COLO668 (cell line): ENCODE data around the gene VSX1.
A peak's percentile ranks its signal among the peaks of the same experiment; 100 is the strongest.

ENCODE experiments used
- DNase-seq: peaks from one replicate; lab custom pipeline; 2025; ENCODE audit not compliant: unreplicated experiment; lab: John Stamatoyannopoulos, UW

Gene VSX1

GRCh38 chr20:25087186-25087929, 5.4 kb upstream of the VSX1 start:
- no peak for DNase-seq

DNA sequence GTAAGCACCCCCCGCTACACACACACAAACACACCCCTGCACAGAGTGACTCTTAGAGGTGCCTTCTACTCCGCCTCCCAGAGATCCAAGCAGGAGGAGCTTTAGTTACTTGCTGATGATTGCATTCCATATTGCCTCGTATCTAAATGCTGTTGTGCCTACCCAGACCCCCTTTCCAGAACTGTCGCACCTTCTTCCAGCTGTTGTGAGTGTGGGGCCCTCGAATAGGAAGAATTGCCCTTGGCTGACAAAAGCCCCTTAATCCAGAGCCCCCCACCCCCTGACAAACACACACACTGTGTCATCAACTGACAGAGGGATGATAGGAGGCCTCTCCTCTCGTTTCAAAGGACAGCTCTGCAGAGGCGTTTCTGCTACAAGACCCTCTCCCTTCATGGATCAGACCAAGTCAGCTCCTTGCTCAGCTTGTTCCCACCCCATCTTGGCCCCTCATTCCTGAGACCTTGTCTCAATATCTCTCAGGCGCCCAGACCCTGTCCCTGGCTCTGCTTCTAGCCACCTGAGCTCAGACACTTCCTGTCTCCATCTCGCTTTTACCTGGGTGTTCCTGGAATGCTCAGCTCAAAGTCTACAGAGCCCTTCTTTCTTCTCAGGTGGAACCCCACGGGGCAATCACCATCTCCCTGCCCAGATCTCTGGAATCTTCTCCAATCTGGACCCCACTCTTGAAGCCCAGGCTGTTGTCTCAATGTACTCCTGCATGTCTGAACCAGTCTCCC, 4.0 kb upstream of the VSX1 start:
- DNase-seq = no peak

DNA sequence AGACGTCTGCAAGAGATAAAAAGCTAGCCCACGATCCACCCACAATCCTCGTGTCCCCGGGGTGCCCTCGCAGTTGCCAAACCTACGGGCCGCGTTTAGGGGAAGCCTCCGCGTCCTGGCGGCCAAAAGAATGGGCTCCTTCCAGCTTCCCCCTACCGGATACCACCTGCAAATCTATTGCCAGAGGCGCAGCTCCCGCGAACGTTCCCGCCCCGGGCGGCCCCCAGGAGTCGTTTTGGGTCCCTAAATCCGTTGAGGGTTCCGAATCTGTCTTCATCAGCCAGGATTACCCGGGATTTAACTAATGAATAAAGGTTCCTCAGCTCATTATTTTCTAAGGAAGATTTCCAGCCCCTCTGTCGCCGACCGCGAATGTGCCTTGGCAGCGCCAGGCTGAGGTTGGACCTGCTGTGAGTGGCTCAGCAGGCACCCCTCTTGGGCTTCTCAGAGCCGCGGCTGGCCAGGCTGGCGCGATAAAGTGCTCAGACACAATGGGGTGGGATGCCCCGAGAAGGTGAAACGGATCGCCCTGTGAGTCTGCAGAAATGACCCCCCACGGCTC, 2.8 kb upstream of the VSX1 start:
- DNase-seq = no peak

DNA sequence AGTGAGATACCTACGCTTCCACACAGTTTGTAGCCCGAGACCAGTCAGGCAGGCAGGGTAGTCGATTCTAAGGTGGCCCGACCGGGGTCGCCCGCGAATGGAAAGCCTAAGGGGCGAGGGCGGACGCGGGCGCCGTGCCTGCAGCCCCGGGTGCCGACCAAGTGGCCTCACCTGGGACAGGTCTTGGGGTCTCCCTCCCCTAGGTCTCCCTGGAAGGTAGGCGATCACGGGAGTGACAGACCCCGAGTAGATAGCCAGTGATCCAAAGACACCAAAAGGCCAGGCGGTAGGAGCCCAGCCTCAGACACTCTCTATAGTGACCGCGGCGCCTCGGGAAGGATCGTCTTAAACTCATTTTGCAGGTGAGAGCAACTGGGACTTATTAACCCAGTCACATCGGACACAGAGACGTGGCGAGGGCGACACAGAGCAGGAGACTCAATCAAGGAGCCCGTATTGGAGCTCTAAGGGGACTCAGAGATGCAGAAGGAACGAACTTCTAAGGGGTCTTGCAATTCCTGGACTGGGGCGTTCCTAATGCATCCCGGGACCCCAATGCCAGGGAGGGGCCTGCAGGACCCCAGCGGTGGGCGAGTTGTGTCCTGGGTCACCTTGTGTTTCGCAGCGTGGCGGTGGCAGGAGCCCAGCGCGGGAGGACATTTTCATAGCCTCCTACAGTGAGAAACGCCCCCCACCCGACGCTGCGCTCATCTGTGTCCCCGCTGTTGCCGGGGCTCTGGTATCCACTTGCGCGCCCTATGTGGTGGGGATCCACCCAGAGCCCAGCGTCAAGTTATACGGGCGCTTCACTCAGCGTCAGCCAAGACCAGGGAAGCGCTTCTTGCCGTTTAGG, 2.1 kb upstream of the VSX1 start:
- DNase-seq = no peak

GRCh38 chr20:25083141-25083772, 1.3 kb upstream of the VSX1 start:
- DNase-seq = no peak

- DNase-seq = no peak
These were observed 545 bp upstream of the VSX1 start for GRCh38 chr20:25082498-25082873.

- DNase-seq = no peak
These were observed 744 bp downstream of the VSX1 start for GRCh38 chr20:25081065-25081729.

DNA sequence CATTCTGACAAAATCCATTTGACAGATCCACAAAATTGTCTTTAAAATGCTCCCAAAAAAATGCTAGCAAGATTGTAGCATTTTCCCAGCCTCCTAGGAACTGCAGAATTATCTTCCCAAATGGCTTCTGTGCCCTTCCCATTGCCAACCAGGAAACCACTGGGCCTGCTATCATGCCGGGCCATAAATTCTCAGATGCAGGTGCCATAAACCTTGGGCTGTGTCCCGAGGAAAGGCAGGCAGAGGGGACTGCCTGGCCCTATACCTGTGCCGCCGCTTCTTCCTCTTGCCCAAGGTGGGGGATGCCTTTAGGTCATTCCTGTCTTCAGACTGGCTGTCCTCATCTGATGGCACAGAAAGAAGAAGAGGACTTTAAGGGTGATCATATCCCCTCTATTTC, 2.8 kb downstream of the VSX1 start:
- no peak for DNase-seq

DNA sequence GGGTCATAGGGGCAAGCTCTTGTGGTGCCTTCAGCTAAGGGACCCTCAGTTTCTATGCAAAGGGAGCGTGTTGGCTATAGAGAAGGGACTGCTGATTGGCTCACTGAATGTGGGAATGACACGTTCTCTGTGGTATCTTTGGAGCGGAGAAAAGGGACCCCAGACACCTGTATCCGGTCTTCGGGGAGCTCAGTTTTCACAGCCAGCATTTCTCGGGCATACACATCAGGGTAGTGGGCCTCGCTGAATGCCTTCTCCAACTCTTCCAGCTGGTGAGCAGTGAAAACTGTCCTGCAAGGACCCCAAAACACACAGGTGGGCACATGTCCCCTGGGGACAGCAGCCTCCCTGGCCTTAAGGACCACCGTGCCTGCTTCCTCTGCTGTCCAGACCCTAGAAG, 3.3 kb downstream of the VSX1 start:
- DNase-seq = no peak

DNA sequence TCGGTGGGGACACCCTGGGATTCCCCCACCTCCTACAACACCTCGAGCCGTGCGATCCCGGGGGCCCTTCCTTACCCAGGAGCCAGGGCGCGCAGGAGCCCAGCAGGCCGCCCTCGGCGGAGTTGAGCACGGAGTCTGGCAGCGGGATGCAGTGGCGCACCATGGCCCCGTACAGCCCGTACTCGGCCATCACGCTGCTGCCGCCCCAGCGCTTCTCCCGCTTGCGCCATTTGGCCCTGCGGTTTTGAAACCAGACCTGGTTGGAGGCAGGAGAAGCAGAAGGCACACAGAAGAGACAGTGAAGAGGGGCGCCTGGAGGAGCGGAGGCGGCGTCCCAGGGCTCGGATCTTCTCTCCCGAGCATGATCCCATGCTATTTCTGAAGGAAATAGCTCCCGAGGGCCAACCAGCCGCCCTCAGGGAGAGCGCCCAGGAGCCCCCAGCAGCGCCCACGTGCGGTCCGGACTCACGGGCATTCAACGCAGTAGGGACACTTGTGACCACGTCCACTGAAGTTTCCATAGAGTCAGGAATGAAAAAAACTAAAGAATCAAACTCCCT, 4.3 kb downstream of the VSX1 start:
- peak; percentile 66 for DNase-seq

DNA sequence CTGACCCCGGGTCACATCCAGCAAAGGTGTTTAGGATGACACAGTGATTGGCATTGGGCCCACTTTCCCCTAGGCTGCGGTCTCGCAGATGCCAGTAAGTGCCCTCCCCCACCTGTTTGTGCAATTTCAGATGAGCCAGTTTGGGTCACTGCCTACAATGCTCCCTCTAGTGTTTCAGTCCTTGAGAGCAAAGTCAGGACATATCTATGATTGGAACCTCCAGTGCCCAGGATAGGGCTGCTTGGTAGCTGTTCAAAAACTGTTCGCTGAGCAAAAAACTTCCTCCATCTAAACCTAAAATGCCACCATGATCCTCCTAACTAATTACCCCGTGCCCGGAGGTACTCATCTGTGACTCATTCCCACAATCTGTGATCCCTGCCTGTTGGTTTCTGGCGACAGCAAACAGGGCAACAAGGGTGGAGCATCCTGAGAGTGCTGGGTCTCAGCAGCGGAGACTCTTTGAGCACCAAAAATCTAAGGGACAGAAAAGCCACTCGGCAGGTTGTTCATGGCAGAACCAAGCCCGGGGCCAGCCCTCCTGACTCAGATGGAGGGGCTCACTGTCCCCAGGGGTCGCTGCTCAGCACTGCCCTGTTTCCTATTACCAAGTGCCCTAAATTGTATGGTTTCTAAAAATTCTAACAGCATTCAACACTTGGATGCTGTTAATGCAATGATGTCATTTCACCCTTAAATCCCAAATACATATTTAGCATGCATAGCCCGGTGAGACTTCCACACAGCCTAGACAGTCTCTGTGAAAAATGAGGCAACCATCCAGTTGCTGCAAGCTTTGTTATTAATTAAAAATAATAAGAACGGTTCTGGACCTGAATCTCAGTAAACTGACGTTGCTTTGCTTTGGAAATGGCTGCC, 5.0 kb downstream of the VSX1 start:
- DNase-seq = peak; percentile 92

GRCh38 chr20:25076201-25076600, 5.7 kb downstream of the VSX1 start:
- no peak for DNase-seq

- DNase-seq = no peak
These were observed 8.4 kb downstream of the VSX1 start for GRCh38 chr20:25073544-25073943.

DNA sequence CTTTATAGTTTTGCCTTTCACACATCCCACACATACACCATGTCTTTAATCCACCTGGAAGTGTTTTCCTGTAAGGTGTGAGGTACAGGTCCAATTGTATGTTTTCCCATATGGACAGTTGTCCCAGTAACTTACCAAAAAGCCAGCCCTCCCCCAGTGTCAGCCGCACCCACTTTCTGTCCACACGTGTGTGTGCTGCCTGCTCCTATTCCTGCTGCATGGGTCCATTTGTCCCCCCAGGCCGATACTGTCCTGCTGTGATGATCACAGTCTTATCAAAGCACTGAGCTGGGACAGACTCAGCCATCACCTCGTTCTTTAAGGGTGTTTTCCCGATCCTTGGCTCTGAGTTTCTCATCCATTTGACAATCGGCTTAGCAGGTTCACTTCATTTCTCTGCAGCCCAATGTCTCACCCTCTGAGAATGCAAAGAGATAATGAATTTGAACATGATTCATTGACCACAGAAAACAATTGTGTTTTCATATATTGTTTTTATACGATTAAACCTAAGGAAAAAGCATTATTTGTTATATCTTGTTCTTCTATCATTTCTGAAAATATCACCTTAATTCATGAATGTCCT, 9.6 kb downstream of the VSX1 start:
- no peak for DNase-seq

GRCh38 chr20:25071734-25072133, 10.2 kb downstream of the VSX1 start:
- DNase-seq = no peak

- DNase-seq = no peak
These were observed 11.0 kb downstream of the VSX1 start for GRCh38 chr20:25070821-25071473.

- DNase-seq = no peak
These were observed 14.6 kb downstream of the VSX1 start for GRCh38 chr20:25067102-25067987.
